ENCODE measurements around the gene TCAF2.
"Not testable (repeated sequence)": the region's sequence is repeated elsewhere in the genome, so short reads cannot be mapped to it uniquely, and the experiment has no call there.

- TF ChIP-seq CTCF (IDR thresholded peaks at IDR 0.05); ZFX (IDR thresholded peaks at IDR 0.05; ENCODE audit: borderline replicate concordance): not testable (repeated sequence)
These were observed 19.9 kb downstream of the TCAF2 start for GRCh38 chr7:143640528-143641189.

All from 22Rv1 (cell line).